HG02610 (cell line): Measurements from ENCODE around the gene CPN2.

ENCODE experiments used
- ATAC-seq: cut with Tn5 transposase; IDR thresholded peaks from one replicate; pipeline ENCODE4 v1.9.1; 2021; ENCODE audit warnings: mild to moderate bottlenecking, moderate library complexity; ENCODE audit not compliant: unreplicated experiment

The CPN2 gene

GRCh38 chr3:194298331-194299227, 52.5 kb downstream of the CPN2 start:
- ATAC-seq: no peak

- no peak for ATAC-seq
Measured at GRCh38 chr3:194296454-194297263, 54.5 kb downstream of the CPN2 start.

GRCh38 chr3:194294895-194295214, 56.3 kb downstream of the CPN2 start:
- ATAC-seq: no peak

GRCh38 chr3:194294199-194294894, 56.8 kb downstream of the CPN2 start:
- ATAC-seq: no peak

- no peak for ATAC-seq
Measured at GRCh38 chr3:194293546-194294198, 57.5 kb downstream of the CPN2 start.

GRCh38 chr3:194292331-194292730, 58.8 kb downstream of the CPN2 start:
- ATAC-seq: no peak
